Endothelial cell of umbilical vein (primary cell): Measurements from ENCODE around the gene APMAP.

Source experiments
- EZH2 ChIP-seq: IDR thresholded peaks from 2 replicates; pipeline ENCODE4 v1.6.1; 2012; ENCODE audit warnings: borderline replicate concordance, low read depth, mild to moderate bottlenecking, moderate library complexity, low read length, inconsistent platforms; ENCODE audit not compliant: severe bottlenecking
- GATA2 ChIP-seq: IDR thresholded peaks from 2 replicates; pipeline ENCODE4 v1.7.0; 2011; ENCODE audit warnings: low read depth, mild to moderate bottlenecking, moderate library complexity, mixed read lengths, low read length; ENCODE audit not compliant: insufficient read length, insufficient read depth
- MYC ChIP-seq: IDR thresholded peaks from one replicate; pipeline ENCODE4 v1.6.1; 2011; ENCODE audit warnings: mild to moderate bottlenecking, low read depth, low read length
- POLR2A ChIP-seq: IDR thresholded peaks from 2 replicates; pipeline ENCODE4 v1.6.1; 2012; ENCODE audit warnings: low read depth, mild to moderate bottlenecking, control low read depth, low read length
- TF ChIP-seq, protein P1 (sequence below), 2 donors: IDR thresholded peaks; 1 replicate in 1 of 2; 2 replicates in 1 of 2; pipeline ENCODE4 v1.5.1; 2011; ENCODE audit warnings: low read length in 2 of 2, mild to moderate bottlenecking in 2 of 2, moderate library complexity in 2 of 2, control low read depth in 1 of 2, inconsistent platforms in 1 of 2, low read depth in 1 of 2; ENCODE audit not compliant: insufficient read depth in 1 of 2; ENCODE audit errors: extremely low read depth in 1 of 2

DNA sequence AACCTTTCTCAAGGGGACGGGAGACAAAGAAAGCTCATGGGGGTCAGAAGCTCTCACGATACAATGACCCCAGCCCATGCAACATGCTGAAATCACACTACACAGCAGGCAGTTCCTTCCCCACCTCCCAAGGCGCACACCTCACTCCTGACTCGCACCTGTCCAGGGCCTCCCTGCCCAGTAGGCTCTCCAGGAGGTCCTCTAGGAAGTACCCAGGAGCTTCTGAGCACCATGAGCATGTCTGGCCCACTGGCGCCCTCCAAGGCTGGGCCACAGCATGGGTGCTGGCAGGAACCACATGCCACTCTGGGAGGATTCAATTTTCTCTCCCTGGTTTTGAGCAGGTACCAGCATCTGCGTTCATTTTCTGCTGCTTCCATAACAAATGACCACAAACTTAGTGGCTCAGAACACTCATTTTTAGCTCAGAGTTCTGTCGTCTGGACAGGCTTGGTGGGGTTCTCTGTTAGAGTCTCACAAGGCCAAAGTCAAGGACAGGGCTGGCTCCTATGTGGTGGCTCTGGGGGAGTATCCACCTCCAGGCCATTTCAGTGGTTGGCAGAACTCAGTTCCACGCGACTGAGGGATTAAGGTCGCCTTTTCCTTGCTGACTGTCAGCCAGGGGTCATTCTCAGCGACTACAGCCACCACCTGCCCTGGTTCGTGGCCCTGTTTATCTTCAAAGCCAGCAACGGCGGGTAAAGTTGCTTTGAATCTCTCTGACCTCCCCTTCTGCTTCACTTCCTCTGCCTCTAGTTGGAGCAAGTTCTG lies 32.7 kb upstream of the APMAP start:
- TF ChIP-seq, protein P1, sequence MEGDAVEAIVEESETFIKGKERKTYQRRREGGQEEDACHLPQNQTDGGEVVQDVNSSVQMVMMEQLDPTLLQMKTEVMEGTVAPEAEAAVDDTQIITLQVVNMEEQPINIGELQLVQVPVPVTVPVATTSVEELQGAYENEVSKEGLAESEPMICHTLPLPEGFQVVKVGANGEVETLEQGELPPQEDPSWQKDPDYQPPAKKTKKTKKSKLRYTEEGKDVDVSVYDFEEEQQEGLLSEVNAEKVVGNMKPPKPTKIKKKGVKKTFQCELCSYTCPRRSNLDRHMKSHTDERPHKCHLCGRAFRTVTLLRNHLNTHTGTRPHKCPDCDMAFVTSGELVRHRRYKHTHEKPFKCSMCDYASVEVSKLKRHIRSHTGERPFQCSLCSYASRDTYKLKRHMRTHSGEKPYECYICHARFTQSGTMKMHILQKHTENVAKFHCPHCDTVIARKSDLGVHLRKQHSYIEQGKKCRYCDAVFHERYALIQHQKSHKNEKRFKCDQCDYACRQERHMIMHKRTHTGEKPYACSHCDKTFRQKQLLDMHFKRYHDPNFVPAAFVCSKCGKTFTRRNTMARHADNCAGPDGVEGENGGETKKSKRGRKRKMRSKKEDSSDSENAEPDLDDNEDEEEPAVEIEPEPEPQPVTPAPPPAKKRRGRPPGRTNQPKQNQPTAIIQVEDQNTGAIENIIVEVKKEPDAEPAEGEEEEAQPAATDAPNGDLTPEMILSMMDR (IDR thresholded peaks at IDR 0.05; ENCODE audit: extremely low read depth in 1 of 2, insufficient read depth in 1 of 2, low read depth in 1 of 2, low read length in 2 of 2): no peak
- TF ChIP-seq POLR2A: no peak
- TF ChIP-seq EZH2: no peak
- no peak for TF ChIP-seq MYC
- TF ChIP-seq GATA2: no peak
